ENCODE measurements around the gene ITGA5. TPM values are rescaled to one million over a fixed set of nuclear protein-coding genes. Genes with fewer than 3 reads are reported as not detected.

Gene ITGA5
- total and polyA plus RNA-seq, 9 of the 15 experiments (the other 6 are each of a cell fraction or from before 2014, with no cell fraction given), result 9.1 to 82.1 (median 47.4) TPM

- no TSS peak for BruUV-seq (replicated peaks)
- Histone ChIP-seq H3K4me3 (no peak overlapping the region), H3K9ac (ENCODE audit: insufficient read depth in 1 of 2, low read depth in 2 of 2, low read length in 2 of 2) (no peak overlapping the region), H3K27ac (ENCODE audit: extremely low read depth, low read depth, low read length) (no peak overlapping the region), H3K27me3 (ENCODE audit: control insufficient read depth in 2 of 2, insufficient read depth in 2 of 2, low read length in 2 of 2) (no peaks in the 10 kb centered on the region), H3K9me3 (replicated peaks; ENCODE audit: control insufficient read depth, insufficient read depth, low read depth, low read length) (no peaks in the 10 kb centered on the region), H4K20me1 (replicated peaks; ENCODE audit: control insufficient read depth, insufficient read depth, low read length) (no peaks in the 10 kb centered on the region), H3K36me3 (ENCODE audit: control insufficient read depth, insufficient read depth, low read length) (no peaks in the 10 kb centered on the region), H3K4me1 (replicated peaks in 1 of 2; ENCODE audit: control insufficient read depth in 2 of 2, insufficient read depth in 2 of 2, low read length in 2 of 2) (peaks cover 27 to 61% of the 10 kb centered on the region in 2 experiments), H3K4me2 (ENCODE audit: insufficient read depth, low read length) (no peak overlapping the region), H2AFZ (ENCODE audit: low read depth, low read length) (no peak overlapping the region), H3K79me2 (ENCODE audit: control insufficient read depth, insufficient read depth, low read length) (no peaks in the 10 kb centered on the region), H3K9me1 (ENCODE audit: control insufficient read depth, insufficient read depth, low read length) (no peaks in the 10 kb centered on the region)
- in situ Hi-C loops (cut with MboI) (no loop called here), intact Hi-C loops (cut with micrococcal nuclease) (no loop called here)
- no peak for ATAC-seq
- 86% methylated on average over 5 of the region's 5 CpGs for WGBS (ENCODE audit: insufficient coverage, low coverage, missing lambda C conversion rate)
- DNase-seq (ENCODE audit: extremely low read depth in 1 of 4, low spot score in 3 of 4), result no peak
- POLR2A ChIA-PET, result interaction anchor here (1.0 to 3.9 kb wide), 3 partner anchors 11 to 151 kb away, joined by 3 to 18 read pairs (median 4); partner anchors contain the start of genes CBX5, HNRNPA1 and ITGA5
- CTCF ChIA-PET (ENCODE audit: low intra/inter-chr PET ratio), result no interaction called here
- FAIRE-seq, result no peak
- TF ChIP-seq GTF2F1 (IDR thresholded peaks at IDR 0.05; ENCODE audit: low read depth, low read length) (no peak), MITF (IDR thresholded peaks at IDR 0.05) (no peak), ARHGAP35 (IDR thresholded peaks at IDR 0.05; ENCODE audit: partially characterized antibody) (no peak), ZNF282 (CRISPR knock-in tag; IDR thresholded peaks at IDR 0.05) (no peak), USF1 (CRISPR knock-in tag; IDR thresholded peaks at IDR 0.05) (no peak), ZBTB7A (IDR thresholded peaks at IDR 0.05; ENCODE audit: borderline replicate concordance, control insufficient read depth, low read depth, low read length) (no peak), ZNF407 (IDR thresholded peaks at IDR 0.05; ENCODE audit: low read depth) (no peak), MAZ (CRISPR knock-in tag; conservative IDR thresholded peaks at IDR 0.05 in 1 of 2, IDR thresholded peaks at IDR 0.05 in 1 of 2) (no peak), CBX2 (IDR thresholded peaks at IDR 0.05; ENCODE audit: insufficient read depth, low read length, poor library complexity, severe bottlenecking) (no peak), E2F1 (CRISPR knock-in tag; IDR thresholded peaks at IDR 0.05) (no peak)
These were observed 11.5 kb upstream of the ITGA5 start for GRCh38 chr12:54430471-54431069.
